ENCODE measurements around the gene BRK1. TPM values are rescaled to one million over a fixed set of nuclear protein-coding genes. Genes with fewer than 3 reads are reported as not detected.
"Not testable (repeated sequence)": the region's sequence is repeated elsewhere in the genome, so short reads cannot be mapped to it uniquely, and the experiment has no call there.

Gene BRK1
- 133 and 146 TPM in 2 replicates for total RNA-seq (2014; rRNA removed; shearing (Covaris generic))

DNA sequence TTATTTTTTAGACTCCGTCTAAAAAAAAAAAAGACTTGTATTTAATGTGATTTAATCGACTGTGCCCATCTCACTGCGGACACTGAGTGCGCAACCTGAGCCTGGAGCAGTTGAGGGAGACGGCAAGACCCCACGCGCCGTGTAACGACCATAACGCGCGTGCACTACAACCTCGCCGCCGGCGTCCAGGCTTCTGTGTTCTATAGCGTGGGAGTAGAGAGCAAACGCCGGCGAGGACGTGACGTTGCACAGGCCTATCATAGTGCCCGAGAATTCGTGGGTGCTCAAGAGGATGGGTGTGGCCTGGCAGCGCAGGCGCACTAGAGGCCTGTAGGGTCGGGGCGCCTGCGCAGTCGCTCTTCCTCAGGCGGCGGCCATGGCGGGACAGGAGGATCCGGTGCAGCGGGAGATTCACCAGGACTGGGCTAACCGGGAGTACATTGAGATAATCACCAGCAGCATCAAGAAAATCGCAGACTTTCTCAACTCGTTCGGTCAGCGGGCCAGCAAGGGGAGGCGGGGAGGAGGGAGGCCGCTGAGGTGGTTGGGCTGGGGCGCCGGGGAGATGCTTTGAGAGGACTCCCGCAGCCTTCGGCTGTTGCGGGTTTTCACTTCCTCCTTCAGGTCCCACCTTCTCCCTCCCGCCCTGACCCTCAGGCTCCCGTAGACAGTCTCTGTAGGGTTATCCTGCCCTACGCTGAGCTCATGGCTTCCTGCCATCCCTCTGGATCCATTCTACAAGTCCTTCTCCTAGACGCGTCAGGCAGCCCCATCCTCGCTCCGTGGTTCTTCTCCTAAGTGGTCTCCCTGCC, at the start of gene BRK1:
Gene BRK1, plus strand, starts transcription at position 350 of the 812 bp plus-strand sequence. Its CDS starts 27 bp downstream, at position 377.
- DNase-seq (ENCODE audit: low spot score) = peak; percentile 97

DNA sequence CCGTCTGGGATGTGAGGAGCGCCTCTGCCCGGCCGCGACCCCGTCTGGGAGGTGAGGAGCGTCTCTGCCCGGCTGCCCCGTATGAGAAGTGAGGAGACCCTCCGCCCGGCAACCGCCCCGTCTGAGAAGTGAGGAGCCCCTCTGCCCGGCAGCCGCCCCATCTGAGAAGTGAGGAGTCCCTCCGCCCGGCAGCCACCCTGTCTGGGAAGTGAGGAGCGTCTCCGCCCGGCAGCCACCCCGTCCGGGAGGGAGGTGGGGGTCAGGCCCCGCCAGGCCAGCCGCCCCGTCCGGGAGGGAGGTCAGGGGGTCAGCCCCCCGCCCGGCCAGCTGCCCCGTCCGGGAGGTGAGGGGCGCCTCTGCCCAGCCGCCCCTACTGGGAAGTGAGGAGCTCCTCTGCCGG, 45.4 kb upstream of the BRK1 start:
- not testable (repeated sequence) for DNase-seq (ENCODE audit: low spot score)

- no peak for DNase-seq (ENCODE audit: low spot score)
These were observed 40.8 kb upstream of the BRK1 start for GRCh38 chr3:10074666-10075065.

DNA sequence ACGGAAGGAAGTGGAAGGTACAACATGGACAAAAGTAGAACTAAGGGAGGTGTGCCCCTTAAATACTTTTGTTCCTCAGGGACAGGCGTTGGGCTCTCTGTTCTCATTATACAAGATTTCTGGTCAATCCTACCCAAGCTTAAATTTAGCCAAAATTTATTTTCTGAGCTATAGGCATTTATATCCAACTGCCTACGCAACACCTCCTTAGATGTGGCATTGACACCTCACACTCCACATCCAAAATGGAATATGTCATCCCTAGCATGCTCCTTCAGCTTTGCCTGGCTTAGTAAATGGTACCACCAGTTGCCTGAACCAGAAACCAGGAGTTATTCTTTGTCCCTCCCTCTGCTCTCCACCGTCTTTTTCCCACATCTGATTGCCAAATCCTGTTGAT, 33.6 kb upstream of the BRK1 start:
- no peak for DNase-seq (ENCODE audit: low spot score)

DNA sequence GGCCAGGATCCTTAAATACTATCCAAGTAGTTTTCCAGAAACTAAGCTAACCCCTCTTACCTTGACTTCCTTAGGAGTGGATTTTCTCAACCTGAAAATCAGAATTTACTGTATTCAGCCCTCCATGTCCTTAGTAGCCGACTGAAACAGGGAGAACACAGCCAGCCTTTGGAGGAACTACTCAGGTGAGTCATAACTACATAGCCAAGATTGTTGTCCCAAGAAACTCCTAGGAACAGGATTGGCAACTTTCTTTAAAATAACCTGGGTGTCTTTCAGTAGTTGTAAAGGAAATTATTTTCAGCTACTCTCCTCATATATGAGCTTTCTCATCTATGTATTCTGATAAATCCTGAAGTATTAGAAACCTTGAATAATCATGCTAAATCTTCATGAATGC, 29.7 kb upstream of the BRK1 start:
- no peak for DNase-seq (ENCODE audit: low spot score)

DNA sequence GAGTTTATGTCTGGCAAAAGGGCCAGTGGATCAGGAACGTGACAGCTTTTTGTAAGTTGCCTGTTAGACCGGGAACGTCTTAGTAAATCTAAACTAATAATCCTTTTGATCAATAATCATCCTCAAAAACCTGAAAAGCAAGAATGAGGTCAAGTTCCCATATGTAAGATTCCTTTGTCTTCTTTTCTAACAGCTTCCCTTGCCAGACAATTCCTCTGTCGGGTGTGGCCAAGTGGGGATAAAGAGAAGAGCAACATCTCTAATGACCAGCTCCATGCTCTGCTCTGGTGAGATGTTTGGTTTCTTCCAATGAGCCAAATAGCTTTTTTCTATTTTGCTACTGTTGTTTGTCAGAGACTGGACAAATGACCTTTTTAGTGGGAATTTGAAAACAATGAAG, 27.2 kb upstream of the BRK1 start:
- DNase-seq (ENCODE audit: low spot score) = no peak

DNA sequence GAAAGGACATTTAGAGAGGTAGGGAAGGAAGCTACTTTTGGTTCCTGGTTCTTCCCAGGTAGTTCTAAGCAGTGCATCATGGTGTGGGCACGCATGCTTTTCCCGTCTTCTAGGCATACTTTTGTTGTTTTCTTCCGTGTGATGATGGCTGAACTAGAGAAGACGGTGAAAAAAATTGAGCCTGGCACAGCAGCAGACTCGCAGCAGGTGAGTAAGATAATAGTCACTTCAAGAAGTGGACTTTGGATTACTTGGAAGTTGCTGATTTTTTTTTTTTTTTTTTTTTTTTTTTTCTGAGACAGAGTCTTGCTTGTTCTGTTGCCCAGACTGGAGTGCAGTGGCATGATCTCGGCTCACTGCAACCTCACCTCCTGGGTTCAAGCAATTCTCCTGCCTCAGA, 25.3 kb upstream of the BRK1 start:
- DNase-seq (ENCODE audit: low spot score) = no peak

GRCh38 chr3:10090774-10091173, 24.7 kb upstream of the BRK1 start:
- not testable (repeated sequence) for DNase-seq (ENCODE audit: low spot score)

DNA sequence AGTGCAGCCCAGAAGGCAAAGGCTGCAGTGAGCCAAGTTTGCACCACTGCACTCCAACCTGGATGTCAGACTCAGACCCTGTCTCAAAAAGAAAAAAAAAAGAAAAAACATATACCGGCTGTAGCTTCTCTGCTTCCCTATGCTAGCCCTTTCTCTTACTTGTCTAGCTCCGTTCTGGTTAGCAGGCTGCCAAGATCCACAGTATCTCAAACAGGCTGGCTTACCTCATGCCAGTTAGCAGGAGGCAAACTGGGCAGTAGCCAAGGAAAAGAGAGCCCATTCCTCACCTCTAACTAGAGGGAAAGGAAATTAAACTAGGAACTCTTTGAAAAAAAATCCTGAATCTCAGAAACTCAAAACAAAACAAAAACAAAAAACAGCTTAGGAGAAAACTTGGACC, 24.1 kb upstream of the BRK1 start:
- not testable (repeated sequence) for DNase-seq (ENCODE audit: low spot score)

- no peak for DNase-seq (ENCODE audit: low spot score)
These were observed 21.8 kb upstream of the BRK1 start for GRCh38 chr3:10093678-10094077.

DNA sequence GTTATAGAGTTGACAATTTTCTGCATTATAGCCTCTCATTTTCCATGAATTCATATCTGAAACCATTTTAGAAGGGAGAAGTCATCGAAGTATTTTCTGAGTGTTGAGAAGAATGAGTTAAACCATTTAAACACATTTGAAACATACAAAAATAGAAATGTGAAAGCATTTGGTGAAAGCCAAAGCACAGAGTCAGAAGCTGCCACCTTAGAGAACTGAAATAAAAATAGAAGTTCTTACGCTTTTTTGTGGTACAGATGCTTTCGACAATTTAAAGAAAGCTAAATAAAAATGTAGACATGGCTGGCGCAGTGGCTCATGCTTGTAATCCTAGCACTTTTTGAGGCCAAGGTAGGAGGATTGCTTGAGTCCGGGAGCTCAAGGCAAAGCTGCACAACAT, 16.4 kb upstream of the BRK1 start:
- no peak for DNase-seq (ENCODE audit: low spot score)

DNA sequence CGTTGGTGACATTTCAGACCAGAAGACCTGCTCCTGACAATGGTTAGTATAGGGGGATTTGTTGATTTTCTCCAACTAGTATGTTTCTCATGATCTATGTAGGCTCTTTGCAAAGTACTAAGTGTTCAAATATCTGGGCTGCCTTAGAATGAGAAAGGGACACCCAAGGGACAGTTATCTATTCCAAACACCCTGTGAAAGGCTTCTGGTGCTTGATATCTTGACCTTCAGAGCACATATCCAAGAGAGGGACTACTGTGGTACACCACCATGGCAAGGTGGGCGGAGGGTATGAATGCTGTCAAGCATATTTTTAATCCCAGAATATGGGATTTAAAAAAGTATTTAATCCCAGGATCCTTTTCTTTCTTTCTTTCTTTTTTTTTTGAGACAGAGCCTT, 8.6 kb upstream of the BRK1 start:
- DNase-seq (ENCODE audit: low spot score) = no peak

DNA sequence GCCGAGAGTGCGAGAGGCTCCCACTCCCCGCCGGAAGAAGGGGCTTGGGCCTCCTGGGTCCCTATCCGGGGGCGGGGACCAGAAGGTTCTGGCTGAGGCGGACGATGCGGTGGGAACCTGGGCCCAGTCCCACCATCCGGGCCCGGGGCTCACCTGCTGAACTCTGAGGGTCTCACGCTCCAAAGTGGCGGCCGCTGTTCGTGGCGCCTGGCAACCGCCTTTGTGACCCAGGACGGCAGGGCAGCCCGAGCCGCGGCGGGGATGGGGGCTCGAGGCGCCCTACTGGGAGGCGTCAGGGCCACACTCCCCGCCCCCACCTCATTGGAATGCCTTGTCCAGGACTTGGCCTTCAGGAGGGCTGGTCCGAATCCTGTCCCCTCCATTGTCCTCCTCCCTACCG, 7.4 kb upstream of the BRK1 start, which contains the start of gene FANCD2OS:
Gene FANCD2OS, minus strand, starts transcription at position 165 of the 400 bp plus-strand sequence. CDS start 3,481 bp downstream, outside the sequence.
- DNase-seq (ENCODE audit: low spot score) = no peak

DNA sequence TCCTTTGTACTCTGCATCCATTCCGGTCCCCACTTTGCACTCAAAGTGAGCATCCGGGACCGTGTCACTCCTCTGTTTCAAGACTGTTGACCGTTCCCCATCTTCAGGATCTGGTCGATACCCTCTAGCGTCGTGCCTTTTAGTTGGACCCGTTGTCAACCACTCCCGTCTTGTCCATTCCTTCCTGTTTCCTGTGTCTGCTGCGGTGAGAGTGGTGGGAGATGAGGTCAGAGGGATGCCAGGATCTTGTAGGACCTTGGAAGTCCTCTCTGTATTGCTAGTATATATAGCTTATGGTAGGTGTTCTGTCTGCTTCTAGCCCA, 624 bp downstream of the BRK1 start:
- DNase-seq (ENCODE audit: low spot score) = peak; percentile 47

DNA sequence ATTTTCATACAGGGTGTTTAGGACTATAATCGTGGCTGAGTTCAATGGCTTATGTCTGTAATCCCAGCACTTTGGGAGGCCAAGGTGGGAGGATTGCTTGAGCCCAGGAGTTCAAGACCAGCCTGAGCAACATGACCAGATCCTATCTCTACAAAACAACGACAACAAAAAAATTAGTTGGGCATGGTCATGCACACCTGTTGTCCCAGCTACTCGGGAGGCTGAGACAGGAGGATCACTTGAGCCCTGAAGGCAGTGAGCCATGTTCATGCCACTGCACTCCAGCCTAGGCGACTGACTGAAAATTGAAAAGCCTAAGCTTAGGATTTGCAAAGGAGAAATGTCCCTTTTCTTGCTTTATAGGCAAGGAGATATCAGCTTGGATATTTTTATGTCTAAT, 1.5 kb downstream of the BRK1 start:
- no peak for DNase-seq (ENCODE audit: low spot score)

GRCh38 chr3:10119376-10119775, 3.9 kb downstream of the BRK1 start:
- no peak for DNase-seq (ENCODE audit: low spot score)

- DNase-seq (ENCODE audit: low spot score) = no peak
These were observed 5.6 kb downstream of the BRK1 start for GRCh38 chr3:10121064-10121463.

DNA sequence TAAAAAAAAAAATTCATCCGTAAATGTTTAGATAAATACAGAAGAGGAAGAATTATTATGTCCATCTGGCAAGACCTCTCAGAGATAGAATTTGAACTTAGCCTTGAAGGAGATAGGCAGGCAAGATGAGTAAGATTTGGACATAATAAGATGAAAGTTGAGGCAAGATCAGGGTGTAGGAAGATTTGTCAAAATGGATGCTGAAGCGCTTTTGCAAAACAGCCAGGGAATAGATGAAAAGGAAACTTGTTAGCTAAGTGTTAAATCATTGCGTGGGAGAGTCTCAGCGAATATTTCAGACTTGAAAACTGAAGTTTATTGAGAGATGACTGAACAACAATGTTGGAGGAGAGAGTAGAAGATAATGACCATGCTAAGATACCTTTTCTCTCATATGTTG, 7.2 kb downstream of the BRK1 start:
- no peak for DNase-seq (ENCODE audit: low spot score)

DNA sequence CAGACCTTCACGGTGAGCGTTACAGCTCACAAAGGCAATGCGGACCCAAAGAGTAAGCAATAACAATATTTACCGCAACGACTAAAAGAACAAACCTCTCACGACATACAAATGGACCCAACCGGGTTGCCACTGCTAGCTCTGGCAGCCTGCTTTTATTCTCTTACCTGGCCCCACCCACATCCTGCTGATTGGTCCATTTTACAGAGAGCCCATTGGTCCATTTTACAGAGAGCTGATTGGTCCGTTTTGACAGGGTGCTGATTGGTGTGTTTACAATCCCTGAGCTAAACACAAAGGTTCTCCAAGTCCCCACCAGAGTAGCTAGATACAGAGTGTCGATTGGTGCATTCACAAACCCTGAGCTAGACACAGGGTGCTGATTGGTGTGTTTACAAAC, 20.4 kb downstream of the BRK1 start:
- not testable (repeated sequence) for DNase-seq (ENCODE audit: low spot score)

DNA sequence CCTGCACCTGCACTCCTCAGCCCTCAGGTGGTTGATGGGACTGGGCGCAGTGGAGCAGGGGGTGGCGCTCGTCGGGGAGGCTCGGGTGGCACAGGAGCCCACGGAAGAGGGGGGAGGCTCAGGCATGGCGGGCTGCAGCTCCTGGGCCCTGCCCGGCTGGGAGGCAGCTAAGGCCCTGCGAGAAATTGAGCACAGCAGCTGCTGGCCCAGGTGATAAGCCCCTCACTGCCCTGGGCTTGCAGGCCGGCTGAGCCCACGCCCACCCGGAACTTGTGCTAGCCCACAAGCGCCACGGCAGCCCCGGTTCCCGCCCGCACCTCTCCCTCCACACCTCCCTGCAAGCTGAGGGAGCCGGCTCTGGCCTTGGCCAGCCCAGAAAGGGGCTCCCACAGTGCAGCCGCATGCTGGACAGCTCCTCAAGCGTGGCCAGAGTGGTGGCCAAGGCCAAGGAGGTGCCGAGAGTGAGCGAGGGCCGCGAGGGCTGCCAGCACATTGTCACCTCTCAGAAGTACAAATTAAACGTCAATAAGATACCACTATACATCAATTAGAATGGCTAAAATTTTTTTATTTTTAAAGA, 21.0 kb downstream of the BRK1 start:
- DNase-seq (ENCODE audit: low spot score) = no peak

DNA sequence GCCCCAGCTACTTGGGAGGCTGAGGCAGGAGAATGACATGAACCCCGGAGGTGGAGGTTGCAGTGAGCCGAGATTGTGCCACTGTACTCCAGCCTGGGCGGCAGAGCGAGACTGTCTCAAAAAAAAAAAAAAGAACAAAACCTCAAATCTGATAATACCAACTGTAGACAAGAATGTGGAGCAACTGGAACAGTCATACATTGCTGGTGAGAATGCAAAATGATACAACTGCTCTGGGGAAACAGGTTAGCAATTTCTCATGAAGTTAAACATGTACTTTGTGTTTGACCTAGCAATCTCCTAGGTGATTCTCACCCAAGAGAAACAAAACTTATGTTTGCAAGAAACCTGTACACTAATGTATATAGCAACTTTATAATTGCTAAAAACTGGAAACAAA, 21.7 kb downstream of the BRK1 start:
- DNase-seq (ENCODE audit: low spot score) = no peak

- no peak for DNase-seq (ENCODE audit: low spot score)
These were observed 25.6 kb downstream of the BRK1 start for GRCh38 chr3:10140996-10141546.
